Measurements from ENCODE around the gene CASK.

Gene CASK

GRCh38 chrX:41824551-41824950 is 98.8 kb downstream of the CASK start:
- DNase-seq = no peak

GRCh38 chrX:41823402-41823801 is 100.0 kb downstream of the CASK start:
- DNase-seq = no peak

GRCh38 chrX:41822892-41823291 is 100.5 kb downstream of the CASK start:
- DNase-seq = no peak

GRCh38 chrX:41808047-41808446 is 115.3 kb downstream of the CASK start:
- no peak for DNase-seq

GRCh38 chrX:41802958-41803357 is 120.4 kb downstream of the CASK start:
- no peak for DNase-seq

GRCh38 chrX:41799661-41800060 is 123.7 kb downstream of the CASK start:
- no peak for DNase-seq

GRCh38 chrX:41796577-41796976 is 126.8 kb downstream of the CASK start:
- no peak for DNase-seq

- no peak for DNase-seq
Measured at GRCh38 chrX:41796046-41796445, 127.3 kb downstream of the CASK start.

- no peak for DNase-seq
Measured at GRCh38 chrX:41789374-41789773, 134.0 kb downstream of the CASK start.

- DNase-seq = no peak
Measured at GRCh38 chrX:41785685-41786084, 137.7 kb downstream of the CASK start.

GRCh38 chrX:41781500-41781899 is 141.9 kb downstream of the CASK start:
- no peak for DNase-seq

GRCh38 chrX:41779941-41780340 is 143.4 kb downstream of the CASK start:
- DNase-seq = no peak

GRCh38 chrX:41779030-41779564 is 144.3 kb downstream of the CASK start:
- no peak for DNase-seq

GRCh38 chrX:41761702-41762101 is 161.7 kb downstream of the CASK start:
- no peak for DNase-seq

- DNase-seq = no peak
Measured at GRCh38 chrX:41761169-41761568, 162.2 kb downstream of the CASK start.

GRCh38 chrX:41759817-41760216 is 163.5 kb downstream of the CASK start:
- DNase-seq = no peak

GRCh38 chrX:41758401-41758800 is 165.0 kb downstream of the CASK start:
- no peak for DNase-seq

GRCh38 chrX:41750716-41751115 is 172.6 kb downstream of the CASK start:
- DNase-seq = no peak

- no peak for DNase-seq
Measured at GRCh38 chrX:41739871-41740270, 183.5 kb downstream of the CASK start.

- no peak for DNase-seq
Measured at GRCh38 chrX:41737065-41737464, 186.3 kb downstream of the CASK start.

GRCh38 chrX:41734530-41734929 is 188.8 kb downstream of the CASK start:
- DNase-seq = no peak

GRCh38 chrX:41733939-41734338 is 189.4 kb downstream of the CASK start:
- DNase-seq = no peak

GRCh38 chrX:41732260-41732659 is 191.1 kb downstream of the CASK start:
- DNase-seq = no peak

GRCh38 chrX:41730081-41730480 is 193.3 kb downstream of the CASK start:
- no peak for DNase-seq

GRCh38 chrX:41728125-41728524 is 195.2 kb downstream of the CASK start:
- no peak for DNase-seq

GRCh38 chrX:41723826-41724225 is 199.5 kb downstream of the CASK start, which contains the start of gene GPR82:
GPR82 (plus strand) TSS chrX:41724181; CDS start chrX:41727027, 2,846 bp downstream.
- no peak for DNase-seq
